NCI-H128 (cell line): ENCODE data around the gene AP1AR.
"Not testable (repeated sequence)": the region's sequence is repeated elsewhere in the genome, so short reads cannot be mapped to it uniquely, and the experiment has no call there.

Experiments used
- DNase-seq: peaks from one replicate; lab custom pipeline; 2025; ENCODE audit not compliant: unreplicated experiment; lab: John Stamatoyannopoulos, UW

Gene AP1AR

GRCh38 chr4:112309263-112309791, 77.7 kb downstream of the AP1AR start:
- not testable (repeated sequence) for DNase-seq

DNA sequence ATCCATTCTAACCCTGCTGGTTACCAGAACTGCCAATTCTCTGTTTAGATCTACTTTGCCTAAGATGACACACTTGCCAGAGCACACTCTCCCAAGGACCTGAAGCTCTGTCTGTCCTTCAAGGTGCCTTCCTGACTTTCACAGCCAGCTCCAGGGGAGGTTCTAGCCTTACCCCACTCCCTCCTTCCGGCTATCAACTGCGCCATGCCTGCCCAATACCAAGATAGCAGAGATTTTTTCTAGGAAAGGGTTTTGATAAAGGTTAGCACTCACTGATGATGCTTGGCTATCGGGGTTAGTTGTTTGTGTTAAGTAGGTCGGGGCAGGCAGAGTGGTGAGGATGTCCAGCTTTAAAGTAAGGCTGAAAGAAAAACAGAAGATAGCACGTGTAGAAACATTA, 79.9 kb downstream of the AP1AR start:
- no peak for DNase-seq

DNA sequence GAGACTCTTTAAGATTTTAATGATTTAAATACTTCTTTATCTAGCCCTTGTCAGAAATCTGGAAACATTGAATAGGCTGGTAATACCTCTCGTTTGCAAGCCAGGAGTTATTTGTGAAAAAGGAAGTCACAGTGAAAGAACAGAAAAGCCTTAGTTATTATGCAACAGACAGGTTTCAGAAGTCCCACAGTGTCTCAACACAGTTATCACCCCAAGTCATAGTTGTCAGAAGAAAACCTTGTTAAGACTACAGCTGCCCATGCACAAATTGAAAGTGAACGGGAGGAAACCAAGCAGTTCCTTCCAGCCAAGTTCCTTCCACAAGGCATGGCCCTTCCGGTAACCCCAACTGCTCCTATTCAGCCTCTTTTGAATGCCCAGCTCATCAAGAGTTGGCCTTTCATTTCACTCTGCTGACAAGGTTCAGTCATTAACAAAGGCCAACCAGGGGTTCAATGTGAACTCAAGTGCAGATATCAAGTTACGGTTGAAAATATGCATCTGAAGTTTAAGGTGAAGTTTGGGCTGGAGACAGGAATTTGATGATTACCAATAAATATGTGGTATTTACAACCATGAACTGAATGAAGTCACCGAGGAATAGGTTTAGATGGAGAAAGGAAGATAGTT, 81.1 kb downstream of the AP1AR start:
- no peak for DNase-seq

DNA sequence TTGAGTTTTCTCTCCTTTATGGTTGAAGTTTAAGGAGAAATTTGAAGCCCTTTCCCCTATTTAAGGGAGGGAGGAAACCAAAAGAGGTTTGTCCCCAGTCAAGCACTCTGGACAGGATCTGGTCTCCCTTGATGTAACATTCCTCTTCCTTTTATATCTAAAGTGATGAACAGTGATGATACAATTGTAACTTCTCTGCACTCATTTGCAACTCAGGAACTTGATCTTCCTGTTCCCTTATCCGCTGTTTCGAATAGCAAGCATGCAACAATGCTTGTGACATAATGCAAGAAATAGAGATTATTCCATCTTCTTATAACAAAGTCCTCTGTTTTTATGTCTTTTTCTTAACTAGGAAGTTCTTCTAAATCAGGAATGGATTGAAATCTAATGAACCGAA, 83.9 kb downstream of the AP1AR start:
- no peak for DNase-seq

- DNase-seq: no peak
Observed at GRCh38 chr4:112316360-112316759, 84.8 kb downstream of the AP1AR start.

DNA sequence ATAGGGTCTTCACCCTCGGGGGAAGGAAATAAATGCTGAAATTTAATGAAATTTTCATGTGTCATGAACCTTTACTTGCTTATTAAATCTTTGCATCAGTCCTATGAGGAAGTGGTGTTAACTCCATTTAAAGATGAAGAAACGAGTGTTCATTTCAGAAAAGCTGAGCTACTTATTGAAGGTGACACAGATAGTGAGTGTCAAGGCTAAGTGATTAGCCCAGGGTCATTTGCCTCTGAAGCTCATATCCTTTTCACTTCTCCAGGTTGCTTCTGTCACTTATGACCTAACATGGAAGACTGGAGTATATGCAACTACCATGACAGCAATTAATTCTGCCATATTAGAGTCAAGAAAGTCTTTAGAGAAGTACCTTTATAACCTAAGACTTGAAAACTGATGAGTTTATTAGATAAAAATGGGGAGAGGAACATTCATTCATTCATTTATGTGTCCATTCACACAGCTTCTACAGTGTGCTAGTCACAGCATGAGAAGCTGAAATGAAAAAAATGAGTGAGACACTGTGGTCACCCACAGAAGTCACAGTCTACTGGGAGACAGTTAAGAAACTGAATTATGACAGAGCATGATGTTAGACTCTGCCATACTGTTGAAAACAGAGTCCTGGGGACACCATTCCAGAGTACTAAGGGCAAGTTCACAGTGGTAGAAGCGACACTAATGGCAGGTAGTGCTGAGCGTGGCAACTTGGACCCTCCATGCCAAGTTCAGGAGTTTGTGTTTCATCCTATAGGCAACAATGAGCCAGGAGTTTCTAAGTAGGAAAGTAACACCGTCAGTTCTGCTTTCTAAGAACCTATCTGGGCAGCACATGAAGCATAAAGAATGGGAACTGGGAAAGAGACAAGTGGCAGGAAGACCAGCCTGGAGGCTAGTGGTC, 86.9 kb downstream of the AP1AR start:
- DNase-seq: no peak
